Measurements from ENCODE around the gene ZNF845.
"Not testable (repeated sequence)": the region's sequence is repeated elsewhere in the genome, so short reads cannot be mapped to it uniquely, and the experiment has no call there.

GRCh38 chr19:53301341-53301740 lies 32.2 kb upstream of the ZNF845 start:
- not testable (repeated sequence) for TF ChIP-seq CTCF (IDR thresholded peaks at IDR 0.05; ENCODE audit: low read length); EZH2 (optimal IDR thresholded peaks at IDR 0.05; ENCODE audit: low read depth, low read length); EZH2phosphoT487 (IDR thresholded peaks at IDR 0.05; ENCODE audit: low read length)
